HG02610 (cell line): Measurements from ENCODE around the gene CLCN6.

Experiments used
- ATAC-seq: cut with Tn5 transposase; IDR thresholded peaks from one replicate; pipeline ENCODE4 v1.9.1; 2021; ENCODE audit warnings: mild to moderate bottlenecking, moderate library complexity; ENCODE audit not compliant: unreplicated experiment

CLCN6 gene

DNA sequence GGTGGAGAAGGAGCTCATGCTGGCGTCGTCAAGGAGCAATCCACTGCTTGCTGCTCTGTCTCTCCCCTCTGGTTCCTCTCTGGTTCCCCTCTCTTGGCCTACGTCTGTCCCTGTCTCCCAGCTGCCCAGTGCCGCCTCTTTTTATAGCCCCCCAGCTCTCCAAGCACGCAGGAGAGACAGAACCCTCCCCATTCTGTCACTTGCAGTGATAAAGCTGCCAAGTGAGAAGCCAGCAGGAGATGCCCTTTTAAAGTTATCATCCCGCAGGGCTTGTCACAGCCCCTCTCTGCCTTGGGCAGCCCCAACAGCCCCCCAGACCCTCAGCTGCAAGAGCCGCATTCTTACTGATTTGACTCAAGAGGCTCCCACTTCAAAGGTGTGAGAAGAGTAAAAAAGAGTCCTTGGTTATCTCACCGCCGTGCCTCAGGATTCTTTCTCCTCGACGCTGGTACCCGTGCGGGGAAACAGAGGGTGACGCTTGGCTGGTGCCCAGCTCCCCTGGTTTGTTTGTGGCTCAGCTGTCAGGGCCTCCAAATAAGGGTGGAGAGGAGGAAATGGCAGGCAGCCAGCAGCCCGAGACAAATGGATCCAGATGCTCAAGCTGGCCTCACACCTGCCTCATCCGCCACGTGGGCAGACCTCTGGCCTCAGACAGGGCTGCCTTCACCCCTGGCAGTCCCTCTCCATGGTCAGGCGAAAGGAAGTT is 41.8 kb downstream of the CLCN6 start, which contains the start of gene NPPA:
TSS of gene NPPA (minus strand) at position 117 of the 706 bp plus-strand sequence. CDS start at position 18, 99 bp downstream.
- ATAC-seq = no peak

- no peak for ATAC-seq
These were observed 42.3 kb downstream of the CLCN6 start for GRCh38 chr1:11848373-11848700.

DNA sequence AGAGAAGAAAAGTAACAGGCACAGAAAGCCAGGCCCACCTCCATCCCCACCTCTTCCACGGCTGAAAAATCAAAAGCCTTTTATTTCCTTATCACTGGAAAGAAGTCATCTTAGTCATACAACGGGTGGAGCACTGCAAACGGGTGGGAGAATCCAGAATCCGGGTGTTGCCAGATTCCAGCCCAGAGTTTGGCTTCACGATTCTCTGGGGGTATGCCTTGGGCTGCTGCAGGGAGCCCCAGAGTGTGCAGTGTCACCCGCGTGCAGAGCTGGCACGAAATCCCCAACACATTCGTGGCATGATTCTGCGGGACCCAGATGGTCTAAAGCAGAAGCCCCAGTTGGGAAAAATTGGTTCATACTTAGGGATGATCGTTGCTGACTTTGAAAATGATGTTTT is 44.2 kb downstream of the CLCN6 start:
- ATAC-seq = no peak

DNA sequence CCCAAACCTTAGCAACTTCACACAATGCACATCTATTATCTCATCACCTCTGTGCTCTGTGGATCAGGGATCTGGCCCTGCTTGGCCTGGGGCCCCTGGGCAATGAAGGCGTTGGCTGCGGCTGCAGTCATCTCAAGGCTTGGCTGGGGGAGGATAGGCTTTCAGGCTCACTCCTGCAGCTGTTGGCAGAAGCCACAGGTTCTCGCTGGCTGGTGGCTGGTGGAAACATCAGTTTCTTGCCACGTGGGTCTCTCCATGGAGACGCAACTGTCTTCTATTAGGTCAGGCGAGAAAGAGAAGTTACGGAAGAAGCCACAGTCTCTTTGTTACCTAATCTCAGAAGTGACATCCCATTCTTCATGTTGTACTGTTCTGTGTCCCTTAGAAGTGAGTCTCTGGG is 45.2 kb downstream of the CLCN6 start:
- ATAC-seq = no peak

DNA sequence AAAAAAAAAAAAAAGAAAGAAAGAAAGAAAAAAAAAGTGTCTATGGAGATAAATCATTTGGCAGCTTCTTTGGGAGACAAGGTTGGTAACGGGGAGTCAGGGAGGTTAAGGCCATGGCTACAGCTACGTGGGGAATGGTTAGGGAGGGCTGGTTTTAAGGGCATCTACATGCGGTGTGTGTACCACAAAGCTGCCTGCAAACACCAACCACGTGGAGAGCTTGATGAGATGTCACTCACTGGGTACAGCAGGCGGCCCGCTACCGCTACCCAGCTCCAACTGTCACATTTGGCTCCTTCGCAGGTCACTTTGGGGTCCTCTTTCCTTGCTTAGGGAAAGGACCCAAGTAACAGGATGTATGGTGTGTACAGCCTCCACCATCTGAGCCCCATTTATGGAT is 48.5 kb downstream of the CLCN6 start:
- no peak for ATAC-seq

- ATAC-seq = no peak
These were observed 49.4 kb downstream of the CLCN6 start for GRCh38 chr1:11855430-11855829.

DNA sequence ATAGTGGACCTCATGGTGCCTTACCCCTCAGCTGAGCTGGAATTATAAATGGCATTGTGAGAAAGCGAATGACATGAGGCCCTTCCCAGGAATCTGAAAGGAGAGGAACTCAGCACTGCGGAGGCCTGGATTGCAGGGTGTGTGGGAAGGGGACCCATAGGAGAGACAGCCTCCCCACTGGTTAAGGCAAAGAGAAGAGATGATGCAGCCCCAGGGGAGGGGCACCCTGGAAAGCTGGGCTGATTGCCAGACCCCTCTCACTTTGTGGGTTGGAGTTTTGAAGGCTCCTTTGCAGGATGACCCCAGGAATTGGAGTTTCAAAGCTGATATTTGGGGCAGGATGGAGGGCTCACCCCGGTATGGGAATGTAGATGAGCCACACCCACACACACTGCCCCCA is 50.7 kb downstream of the CLCN6 start:
- ATAC-seq = no peak

- no peak for ATAC-seq
These were observed 51.3 kb downstream of the CLCN6 start for GRCh38 chr1:11857164-11857851.

DNA sequence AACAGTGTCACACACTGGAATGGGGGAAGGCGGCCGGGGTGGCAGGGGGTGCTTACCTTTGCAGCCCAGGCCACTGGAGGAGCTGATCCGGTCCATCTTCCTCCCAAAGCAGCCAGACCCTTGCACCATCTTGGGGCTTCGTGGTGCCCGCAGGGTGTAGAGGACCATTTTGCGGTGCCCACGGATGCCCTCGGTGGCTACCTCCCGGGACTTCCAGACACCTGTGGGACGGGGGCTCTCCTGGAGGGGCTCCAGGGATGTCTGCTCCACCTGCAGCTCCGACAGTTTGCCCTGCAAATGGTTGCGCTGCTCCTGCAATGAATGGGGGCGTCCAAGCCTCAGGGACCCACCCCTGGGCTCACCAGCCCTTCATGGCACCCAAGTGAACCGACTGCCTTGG is 52.2 kb downstream of the CLCN6 start:
- no peak for ATAC-seq

- no peak for ATAC-seq
These were observed 52.6 kb downstream of the CLCN6 start, which contains the start of gene NPPB for GRCh38 chr1:11858613-11858967. TSS of gene NPPB (minus strand) at chr1:11858945. CDS start at chr1:11858833, 112 bp downstream.

- no peak for ATAC-seq
These were observed 53.2 kb downstream of the CLCN6 start for GRCh38 chr1:11858968-11859871.

DNA sequence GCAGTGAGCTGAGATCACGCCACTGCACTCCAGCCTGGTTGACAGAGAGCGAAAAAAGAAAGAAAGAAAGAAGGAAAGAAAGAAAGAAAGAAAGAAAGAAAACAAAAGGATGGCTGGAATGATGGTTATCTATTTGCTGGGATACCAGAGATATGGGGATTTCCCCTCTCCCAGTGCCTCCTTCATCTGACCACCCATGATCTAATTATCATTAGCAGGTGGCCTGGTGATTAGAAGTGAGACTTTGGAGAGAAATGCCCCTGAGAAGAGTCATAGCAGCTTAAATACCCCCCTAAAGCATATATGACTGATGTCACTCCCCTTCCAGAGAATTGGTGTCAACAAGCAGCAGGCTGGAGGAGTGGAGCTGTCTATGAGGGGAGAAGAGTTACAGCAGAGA is 54.1 kb downstream of the CLCN6 start:
- no peak for ATAC-seq

DNA sequence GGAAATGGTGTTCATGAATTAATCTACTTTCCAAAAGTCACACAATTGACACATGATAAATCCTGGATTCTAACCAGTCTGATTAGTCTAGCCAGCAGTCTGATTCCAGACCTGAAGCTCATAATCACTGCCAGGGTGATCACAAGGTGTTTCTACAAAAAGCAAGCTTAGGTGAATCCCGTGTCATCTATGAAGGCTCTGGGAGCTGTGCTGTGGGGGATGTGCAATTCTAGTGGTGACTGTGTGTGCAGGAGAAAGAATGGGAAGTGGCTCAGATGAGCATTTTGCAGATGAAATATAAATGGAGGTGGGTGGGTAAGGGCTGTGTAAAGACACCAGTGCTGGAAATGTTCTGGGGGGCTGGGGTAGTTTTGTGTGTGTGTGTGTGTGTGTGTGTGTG is 54.6 kb downstream of the CLCN6 start:
- ATAC-seq = no peak

DNA sequence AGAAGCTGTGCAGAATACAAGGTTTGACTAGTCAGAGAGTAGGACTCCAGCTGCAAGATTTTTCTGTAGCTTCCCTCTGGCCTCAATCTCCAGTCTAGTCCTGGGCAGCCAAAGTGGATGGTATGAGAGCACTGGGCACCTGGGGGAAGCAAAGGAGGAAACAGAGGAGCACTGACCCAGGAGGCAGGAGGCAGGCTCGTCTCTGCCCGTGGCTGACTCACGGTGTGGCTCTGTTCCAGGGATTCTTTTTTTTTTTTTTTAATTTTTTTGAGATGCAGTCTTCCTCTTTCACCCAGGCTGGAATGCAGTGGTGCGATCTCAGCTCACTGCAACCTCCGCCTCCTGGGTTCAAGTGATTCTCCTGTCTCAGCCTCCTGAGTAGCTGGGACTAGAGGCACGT is 56.9 kb downstream of the CLCN6 start:
- no peak for ATAC-seq

DNA sequence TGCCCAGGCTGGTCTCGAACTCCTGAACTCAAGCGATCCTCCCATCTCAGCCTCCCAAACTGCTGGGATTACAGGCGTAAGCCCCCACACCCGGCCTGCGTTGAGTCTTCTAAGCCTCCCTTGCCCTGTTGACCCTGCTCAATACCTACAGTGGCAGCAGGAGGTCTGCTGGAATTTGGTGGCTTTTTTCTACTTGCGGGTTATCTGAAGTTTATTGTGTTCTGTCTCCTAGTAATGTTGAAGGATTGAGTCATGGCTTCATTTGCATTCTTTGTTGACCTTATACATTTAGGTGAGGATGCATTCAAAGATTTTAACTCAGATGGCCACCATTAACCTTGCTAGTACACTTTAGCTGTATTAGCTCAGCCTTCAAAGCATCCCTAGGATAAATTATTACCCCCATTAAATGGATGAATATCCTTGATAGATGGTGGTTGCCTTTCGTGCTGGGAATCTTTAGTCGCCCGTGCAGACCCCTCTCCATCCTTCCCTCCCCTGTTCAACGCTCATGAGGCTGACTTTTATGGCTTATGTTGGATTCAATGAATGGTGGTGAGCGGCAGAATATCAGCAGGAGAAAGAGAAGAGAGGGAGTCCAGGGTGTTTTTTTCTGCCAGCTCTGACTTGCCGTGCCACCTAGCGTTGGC is 62.5 kb downstream of the CLCN6 start:
- no peak for ATAC-seq

- no peak for ATAC-seq
These were observed 63.1 kb downstream of the CLCN6 start for GRCh38 chr1:11869104-11869503.

DNA sequence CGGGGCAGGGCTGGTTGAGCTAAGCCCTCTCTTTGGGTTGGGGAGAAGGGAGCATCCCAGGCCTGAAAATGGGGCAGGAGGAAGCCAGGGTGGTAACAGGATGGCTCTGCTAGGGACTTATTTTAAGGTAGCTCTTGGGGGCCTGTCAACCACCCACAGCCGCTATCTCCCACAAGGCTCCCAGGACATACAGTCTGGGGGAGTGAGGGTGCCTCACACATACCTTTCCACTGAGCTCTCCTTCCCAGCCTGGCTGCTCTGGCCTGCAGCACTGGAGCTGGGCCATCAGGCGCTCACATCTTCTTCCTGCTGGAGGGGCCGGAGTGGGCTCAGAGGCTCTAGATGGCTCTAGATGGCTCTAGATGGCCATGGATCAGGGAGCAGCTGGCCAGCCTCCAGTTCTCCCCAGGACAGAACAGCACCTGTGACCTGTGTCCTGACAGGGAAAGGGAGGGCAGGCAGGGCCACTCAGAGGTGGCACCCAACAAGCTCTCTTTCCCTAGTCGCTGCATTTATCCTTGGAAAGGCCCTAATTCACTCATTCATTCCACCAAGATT is 63.7 kb downstream of the CLCN6 start:
- ATAC-seq = no peak

- no peak for ATAC-seq
These were observed 66.6 kb downstream of the CLCN6 start for GRCh38 chr1:11872545-11872944.

DNA sequence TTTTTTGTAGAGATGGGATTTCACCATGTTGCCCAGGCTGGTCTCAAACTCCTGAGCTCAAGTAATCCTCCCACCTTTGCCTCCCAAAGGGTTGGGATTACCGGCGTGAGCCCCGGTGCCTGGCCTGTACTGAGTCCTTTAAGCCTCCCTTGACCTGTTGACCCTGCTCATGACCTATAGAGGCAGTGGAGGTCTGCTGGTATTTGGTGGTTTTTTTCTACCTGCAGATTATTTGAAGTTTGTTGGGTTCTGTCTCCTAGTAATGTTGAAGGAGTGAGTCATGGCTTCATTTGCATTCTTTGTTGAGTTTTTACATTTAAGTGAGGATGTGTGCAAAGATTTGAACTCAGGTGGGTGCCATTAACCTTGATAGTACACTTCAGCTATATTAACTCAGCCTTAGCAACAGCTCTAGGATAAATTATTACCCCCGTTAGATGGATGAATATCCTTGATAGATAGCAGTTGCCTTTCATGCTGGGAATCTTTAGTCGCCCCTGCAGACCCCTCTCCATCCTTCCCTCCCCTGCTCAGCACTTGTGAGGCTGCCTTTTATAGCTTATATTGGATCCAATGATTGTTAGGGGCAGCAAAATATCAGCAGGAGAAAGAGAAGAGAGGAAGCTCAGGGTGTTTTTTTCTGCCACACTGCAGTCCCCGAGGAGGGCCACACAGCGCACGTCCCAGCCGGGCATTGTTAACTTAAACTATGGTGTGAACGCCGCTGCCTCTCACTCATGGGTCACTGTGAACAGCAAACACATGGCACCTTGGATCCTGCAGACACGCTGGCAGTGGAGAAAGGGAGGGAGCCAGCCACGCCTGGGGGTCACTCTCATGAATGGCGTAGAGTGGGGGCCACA is 67.6 kb downstream of the CLCN6 start:
- no peak for ATAC-seq

DNA sequence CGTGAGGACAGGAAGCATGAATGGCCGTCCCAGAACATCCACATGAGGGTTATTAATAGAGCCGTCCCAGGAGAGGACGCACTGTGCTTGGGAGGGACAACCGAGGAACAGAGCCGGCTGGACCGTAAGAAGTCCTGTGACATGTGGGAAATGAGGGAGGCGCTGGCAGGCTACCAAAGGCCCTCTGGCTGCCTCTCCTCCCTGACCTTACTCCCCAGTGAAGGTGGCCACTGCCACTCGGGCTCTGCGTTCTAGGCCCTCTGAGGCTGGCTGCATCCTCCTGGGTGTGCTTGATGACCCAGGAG is 68.2 kb downstream of the CLCN6 start:
- ATAC-seq = no peak
